Measurements from ENCODE around the gene TBX1. TPM values are rescaled to one million over a fixed set of nuclear protein-coding genes. Genes with fewer than 3 reads are reported as not detected.

The TBX1 gene
- total RNA-seq, 1 experiment from 2014 or later = 3.9 TPM

GRCh38 chr22:19723983-19724827 lies 36.4 kb upstream of the TBX1 start:
- ATAC-seq = peak; percentile 79
- RAD21 ChIA-PET (ENCODE audit: low non-redundant PET in 1 of 2, low total read pairs in 2 of 2, uncharacterized antibody in 2 of 2, unreplicated experiment in 2 of 2) = no interaction called here

More at GRCh38 chr22:19723983-19724827, 36.4 kb upstream of the TBX1 start:
- peak overlapping the region; percentile 73 for H3K4me2 ChIP-seq (ENCODE audit: low read length)
- peaks cover 12 to 16% of the 10 kb centered on the region in 2 experiments for H3K4me1 ChIP-seq (ENCODE audit: control insufficient read depth in 1 of 2, insufficient read depth in 2 of 2, low read length in 2 of 2)
- no peak for TF ChIP-seq SP1 (IDR thresholded peaks at IDR 0.05; ENCODE audit: low read depth)
- TF ChIP-seq ELF1 (IDR thresholded peaks at IDR 0.05; ENCODE audit: borderline replicate concordance, low read depth) = no peak
- TF ChIP-seq EGR1 (IDR thresholded peaks at IDR 0.05; ENCODE audit: low read depth) = no peak
- 0 out of 2 replicates have a peak, but pooled peaks have one; percentile 29 for TF ChIP-seq ZFX (IDR thresholded peaks at IDR 0.05)
- TF ChIP-seq CTCF (IDR thresholded peaks at IDR 0.05 in 2 of 3, conservative IDR thresholded peaks at IDR 0.05 in 1 of 3; ENCODE audit: borderline replicate concordance in 1 of 3, insufficient read depth in 1 of 3, low read depth in 2 of 3, low read length in 2 of 3) = peak in 1 of 3 experiments; percentile 27; a peak in 2 of 6 replicates
- no peak for TF ChIP-seq ZNF274 (IDR thresholded peaks at IDR 0.05; ENCODE audit: low read depth, low read length)
- TF ChIP-seq ZBTB33 (IDR thresholded peaks at IDR 0.05; ENCODE audit: extremely low read depth, insufficient replicate concordance, low read length) = no peak
- no peak for TF ChIP-seq YY1 (IDR thresholded peaks at IDR 0.05; ENCODE audit: extremely low read depth, insufficient replicate concordance, low read depth, low read length)
- BruUV-seq (replicated peaks) = no TSS peak
- H3K9me2 ChIP-seq (ENCODE audit: insufficient read depth) = no peaks in the 10 kb centered on the region
- H3K79me2 ChIP-seq (ENCODE audit: insufficient read depth, low read length) = no peaks in the 10 kb centered on the region
- H3K27me3 ChIP-seq (ENCODE audit: insufficient read depth, low read length) = no peaks in the 10 kb centered on the region
- intact Hi-C loops (cut with micrococcal nuclease) = no loop called here
- no peak for DNase-seq (ENCODE audit: low read depth, low spot score)
- no peak overlapping the region for H2AFZ ChIP-seq (ENCODE audit: low read depth, low read length, poor library complexity, severe bottlenecking)
- H3K36me3 ChIP-seq (ENCODE audit: control insufficient read depth in 1 of 2, insufficient read depth in 2 of 2, low read length in 2 of 2) = no peaks in the 10 kb centered on the region; a peak in 1 of 4 replicates
- H3K4me3 ChIP-seq (replicated peaks in 1 of 2; ENCODE audit: low read depth in 1 of 2, low read length in 2 of 2) = peak overlapping the region; percentile 36 to 52; a peak in 3 of 4 replicates
- POLR2A ChIA-PET = no interaction called here
- H3K9ac ChIP-seq (ENCODE audit: low read length) = peak overlapping the region; percentile 44
- peak overlapping the region; percentile 40; the same call in 1 of the 2 replicates for H3K27ac ChIP-seq (ENCODE audit: low read depth, low read length)
- CTCF ChIA-PET = interaction anchor here (1.1 to 1.5 kb wide), 3 partner anchors 119 to 189 kb away, joined by 3 to 5 read pairs (median 3); no protein-coding TSS in a partner anchor
- H4K20me1 ChIP-seq (ENCODE audit: insufficient read depth) = no peaks in the 10 kb centered on the region
- H3K9me3 ChIP-seq (ENCODE audit: control insufficient read depth in 1 of 2, insufficient read depth in 1 of 2, low read depth in 1 of 2, low read length in 2 of 2) = no peaks in the 10 kb centered on the region

All from HCT116 (cell line).